Caco-2 (cell line): ENCODE results near the gene AKT2. TPM values are rescaled to one million over a fixed set of nuclear protein-coding genes. Genes with fewer than 3 reads are reported as not detected.

Experiments used
- BruUV-seq: library from RNA; stranded (reverse); fragments of 400-500 nt; replicated peaks from 2 replicates; lab custom pipeline; 2021; lab: Mats Ljungman, UMichigan
- CTCF ChIA-PET: fragments of 300-600 bp; sonication (Branson Sonifier 250); formaldehyde crosslinking; loops from one replicate; lab custom pipeline; 2022; ENCODE audit warnings: antibody characterized with exemption; lab: Charles Lee
- POLR2A ChIA-PET: fragments of 300-600 bp; sonication (Branson Sonifier 250); formaldehyde crosslinking; loops from one replicate; lab custom pipeline; 2022; ENCODE audit warnings: antibody characterized with exemption; lab: Charles Lee
- DNase-seq, 2 experiments: peaks; one replicate each; pipeline versions ENCODE4 v3.0.0 to v3.0.0-alpha.2; 2020 to 2022
- H3K27me3 ChIP-seq: replicated peaks from 2 replicates; pipeline ENCODE4 v1.6.0; 2011; ENCODE audit warnings: low read length; ENCODE audit not compliant: control insufficient read depth, insufficient read depth
- H3K36me3 ChIP-seq: 2 replicates; pipeline ENCODE4 v1.5.1; 2011; ENCODE audit warnings: low read length; ENCODE audit not compliant: control insufficient read depth, insufficient read depth
- H3K4me1 ChIP-seq: fragments of 250-450 bp; sonication (Bioruptor Pico); 2 replicates; pipeline ENCODE4 v1.5.1; 2020; ENCODE audit warnings: mild to moderate bottlenecking
- H3K4me3 ChIP-seq: 2 replicates; pipeline ENCODE4 v1.5.1; 2011; ENCODE audit warnings: low read depth, mild to moderate bottlenecking, control low read depth, low read length
- H3K9me3 ChIP-seq: fragments of 250-450 bp; sonication (Bioruptor Pico); 2 replicates; pipeline ENCODE4 v1.5.1; 2020; ENCODE audit warnings: mild to moderate bottlenecking, moderate library complexity
- H3K27ac Mint-ChIP-seq: one replicate; pipeline ENCODE4 v1.8.0; 2022; ENCODE audit warnings: mixed read lengths; ENCODE audit not compliant: unreplicated experiment
- H3K27me3 Mint-ChIP-seq: one replicate; pipeline ENCODE4 v1.8.0; 2022; ENCODE audit warnings: mixed read lengths; ENCODE audit not compliant: insufficient read depth, unreplicated experiment
- H3K36me3 Mint-ChIP-seq: one replicate; pipeline ENCODE4 v1.8.0; 2022; ENCODE audit warnings: mild to moderate bottlenecking, mixed read lengths; ENCODE audit not compliant: insufficient read depth, unreplicated experiment
- H3K4me1 Mint-ChIP-seq: one replicate; pipeline ENCODE4 v1.8.0; 2022; ENCODE audit warnings: low read depth, mixed read lengths; ENCODE audit not compliant: unreplicated experiment
- H3K4me3 Mint-ChIP-seq: one replicate; pipeline ENCODE4 v1.8.0; 2022; ENCODE audit warnings: mild to moderate bottlenecking, moderate library complexity, mixed read lengths; ENCODE audit not compliant: unreplicated experiment
- H3K9me3 Mint-ChIP-seq: one replicate; pipeline ENCODE4 v1.8.0; 2022; ENCODE audit warnings: mixed read lengths; ENCODE audit not compliant: unreplicated experiment
- CTCF ChIP-seq, 2 experiments: fragments of 200-600 bp in 1 of 2; IDR thresholded peaks; 1 replicate in 1 of 2; 2 replicates in 1 of 2; pipeline versions ENCODE4 v1.5.1 to v1.8.0; 2011 to 2022; ENCODE audit warnings: antibody characterized with exemption in 1 of 2, control low read depth in 1 of 2, inconsistent platforms in 1 of 2, low read depth in 1 of 2, low read length in 1 of 2, mild to moderate bottlenecking in 1 of 2, moderate library complexity in 1 of 2; ENCODE audit not compliant: insufficient read depth in 1 of 2, severe bottlenecking in 1 of 2, unreplicated experiment in 1 of 2
- intact Hi-C: fragments of 100-400 bp; cut with micrococcal nuclease; formaldehyde crosslinking; loops from one replicate; pipeline ENCODE4 v1.10.0; 2022; ENCODE audit not compliant: unreplicated experiment
- total RNA-seq: library from RNA; stranded (reverse); gene quantifications from 2 replicates; pipeline ENCODE4 v1.2.3, GENCODE V29; 2022

The AKT2 gene
- total RNA-seq, 1 experiment from 2014 or later: 169 TPM

- H3K4me1 ChIP-seq: no peaks in the 10 kb centered on the region
- intact Hi-C loops: no loop called here
- no peaks in the 10 kb centered on the region for H3K27me3 Mint-ChIP-seq
- ChIA-PET POLR2A (no interaction called here), CTCF (no interaction called here)
- TF ChIP-seq CTCF (IDR thresholded peaks at IDR 0.05; ENCODE audit: insufficient read depth in 1 of 2, low read depth in 1 of 2, low read length in 1 of 2, severe bottlenecking in 1 of 2, unreplicated experiment in 1 of 2): no peak
- no peaks in the 10 kb centered on the region for H3K9me3 ChIP-seq
- DNase-seq: no peak
- no peaks in the 10 kb centered on the region for H3K4me1 Mint-ChIP-seq
- peaks cover 24% of the 10 kb centered on the region for H3K36me3 Mint-ChIP-seq
- no peaks in the 10 kb centered on the region for H3K27me3 ChIP-seq
- H3K36me3 ChIP-seq: peaks cover 7% of the 10 kb centered on the region
- no TSS peak for BruUV-seq
- no peak overlapping the region for H3K27ac Mint-ChIP-seq
- no peak overlapping the region for H3K4me3 ChIP-seq
- H3K4me3 Mint-ChIP-seq: no peak overlapping the region
- no peaks in the 10 kb centered on the region for H3K9me3 Mint-ChIP-seq
Observed at GRCh38 chr19:40238775-40239174, 46.4 kb downstream of the AKT2 start.

- no peak for TF ChIP-seq CTCF (IDR thresholded peaks at IDR 0.05; ENCODE audit: insufficient read depth in 1 of 2, low read depth in 1 of 2, low read length in 1 of 2, severe bottlenecking in 1 of 2, unreplicated experiment in 1 of 2)
- no peak overlapping the region for H3K27ac Mint-ChIP-seq
- Histone ChIP-seq H3K4me3 (no peak overlapping the region), H3K36me3 (peaks cover 7% of the 10 kb centered on the region), H3K9me3 (no peaks in the 10 kb centered on the region), H3K4me1 (no peaks in the 10 kb centered on the region), H3K27me3 (no peaks in the 10 kb centered on the region)
- DNase-seq: no peak
- no TSS peak for BruUV-seq
- H3K4me3 Mint-ChIP-seq: no peak overlapping the region
- intact Hi-C loops: no loop called here
- peaks cover 24% of the 10 kb centered on the region for H3K36me3 Mint-ChIP-seq
- ChIA-PET POLR2A (no interaction called here), CTCF (interaction anchor here (0.6 kb wide), 1 partner anchor 411 kb away, joined by 4 read pairs; no protein-coding TSS in a partner anchor)
- no peaks in the 10 kb centered on the region for H3K9me3 Mint-ChIP-seq
- H3K27me3 Mint-ChIP-seq: no peaks in the 10 kb centered on the region
- no peaks in the 10 kb centered on the region for H3K4me1 Mint-ChIP-seq
Observed at GRCh38 chr19:40237791-40238190, 47.4 kb downstream of the AKT2 start.

- H3K9me3 ChIP-seq: no peaks in the 10 kb centered on the region
- CTCF ChIA-PET: interaction anchor here (0.6 kb wide), 1 partner anchor 21 kb away, joined by 3 read pairs; no protein-coding TSS in a partner anchor
- no TSS peak for BruUV-seq
Observed at GRCh38 chr19:40236366-40236765, 48.8 kb downstream of the AKT2 start.

More at GRCh38 chr19:40236366-40236765, 48.8 kb downstream of the AKT2 start:
- intact Hi-C loops: no loop called here
- Histone ChIP-seq H3K27me3 (no peaks in the 10 kb centered on the region), H3K36me3 (peaks cover 7% of the 10 kb centered on the region), H3K4me1 (no peaks in the 10 kb centered on the region; the same call in 1 of the 2 replicates), H3K4me3 (no peak overlapping the region)
- no peak for TF ChIP-seq CTCF (IDR thresholded peaks at IDR 0.05; ENCODE audit: insufficient read depth in 1 of 2, low read depth in 1 of 2, low read length in 1 of 2, severe bottlenecking in 1 of 2, unreplicated experiment in 1 of 2)
- no peak overlapping the region for H3K27ac Mint-ChIP-seq
- DNase-seq: no peak
- H3K27me3 Mint-ChIP-seq: no peaks in the 10 kb centered on the region
- POLR2A ChIA-PET: no interaction called here
- H3K36me3 Mint-ChIP-seq: peaks cover 15% of the 10 kb centered on the region
- H3K9me3 Mint-ChIP-seq: no peaks in the 10 kb centered on the region
- H3K4me3 Mint-ChIP-seq: no peak overlapping the region
- no peaks in the 10 kb centered on the region for H3K4me1 Mint-ChIP-seq
